Measurements from ENCODE around the gene GALNT13. TPM values are rescaled to one million over a fixed set of nuclear protein-coding genes. Genes with fewer than 3 reads are reported as not detected.

GALNT13 gene
- polyA plus RNA-seq, 3 donors = not detected

- Histone ChIP-seq H3K27me3 (ENCODE audit: control insufficient read depth in 2 of 2, insufficient read depth in 2 of 2, low read length in 2 of 2) (no peaks in the 10 kb centered on the region), H3K79me2 (ENCODE audit: insufficient read depth, low read length) (no peaks in the 10 kb centered on the region), H3K27ac (ENCODE audit: low read depth in 1 of 2, low read length in 2 of 2) (no peak overlapping the region), H2AFZ (ENCODE audit: insufficient read depth, low read depth, low read length, poor library complexity, severe bottlenecking) (no peak overlapping the region), H3K4me1 (ENCODE audit: control insufficient read depth in 1 of 2, insufficient read depth in 2 of 2, low read length in 2 of 2) (no peaks in the 10 kb centered on the region), H3K9ac (ENCODE audit: insufficient read depth, low read length, poor library complexity, severe bottlenecking) (no peak overlapping the region), H3K4me2 (replicated peaks; ENCODE audit: extremely low read depth, low read length, poor library complexity, severe bottlenecking) (no peak overlapping the region), H3K36me3 (replicated peaks in 1 of 2; ENCODE audit: control insufficient read depth in 1 of 2, insufficient read depth in 2 of 2, low read length in 2 of 2) (no peaks in the 10 kb centered on the region), H4K20me1 (ENCODE audit: insufficient read depth, low read length) (no peaks in the 10 kb centered on the region), H3K9me3 (replicated peaks in 1 of 2; ENCODE audit: control insufficient read depth in 1 of 2, insufficient read depth in 1 of 2, low read length in 2 of 2) (peaks cover 0 to 7% of the 10 kb centered on the region in 2 donors), H3K4me3 (replicated peaks in 1 of 3; ENCODE audit: low read depth in 2 of 3, low read length in 3 of 3) (no peak overlapping the region)
- Mint-ChIP-seq H3K4me3 (no peak overlapping the region), H3K4me1 (peaks cover 2% of the 10 kb centered on the region), H3K27ac (no peak overlapping the region), H3K9me3 (peaks cover 0 to 8% (median 3%) of the 10 kb centered on the region in 7 donors), H3K27me3 (ENCODE audit: low read depth in 3 of 3) (no peaks in the 10 kb centered on the region), H3K36me3 (no peaks in the 10 kb centered on the region)
- intact Hi-C loops (cut with micrococcal nuclease) = no loop called here
- no peak for DNase-seq
- TF ChIP-seq, protein P1, sequence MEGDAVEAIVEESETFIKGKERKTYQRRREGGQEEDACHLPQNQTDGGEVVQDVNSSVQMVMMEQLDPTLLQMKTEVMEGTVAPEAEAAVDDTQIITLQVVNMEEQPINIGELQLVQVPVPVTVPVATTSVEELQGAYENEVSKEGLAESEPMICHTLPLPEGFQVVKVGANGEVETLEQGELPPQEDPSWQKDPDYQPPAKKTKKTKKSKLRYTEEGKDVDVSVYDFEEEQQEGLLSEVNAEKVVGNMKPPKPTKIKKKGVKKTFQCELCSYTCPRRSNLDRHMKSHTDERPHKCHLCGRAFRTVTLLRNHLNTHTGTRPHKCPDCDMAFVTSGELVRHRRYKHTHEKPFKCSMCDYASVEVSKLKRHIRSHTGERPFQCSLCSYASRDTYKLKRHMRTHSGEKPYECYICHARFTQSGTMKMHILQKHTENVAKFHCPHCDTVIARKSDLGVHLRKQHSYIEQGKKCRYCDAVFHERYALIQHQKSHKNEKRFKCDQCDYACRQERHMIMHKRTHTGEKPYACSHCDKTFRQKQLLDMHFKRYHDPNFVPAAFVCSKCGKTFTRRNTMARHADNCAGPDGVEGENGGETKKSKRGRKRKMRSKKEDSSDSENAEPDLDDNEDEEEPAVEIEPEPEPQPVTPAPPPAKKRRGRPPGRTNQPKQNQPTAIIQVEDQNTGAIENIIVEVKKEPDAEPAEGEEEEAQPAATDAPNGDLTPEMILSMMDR (IDR thresholded peaks at IDR 0.05) = no peak
Measured at GRCh38 chr2:154195644-154196195, 324.0 kb downstream of the GALNT13 start.

- Mint-ChIP-seq H3K4me3 (no peak overlapping the region), H3K27ac (no peak overlapping the region), H3K27me3 (ENCODE audit: low read depth in 3 of 3) (no peaks in the 10 kb centered on the region), H3K4me1 (peaks cover 2% of the 10 kb centered on the region), H3K36me3 (no peaks in the 10 kb centered on the region), H3K9me3 (peaks cover 0 to 5% (median 0%) of the 10 kb centered on the region in 7 donors)
- TF ChIP-seq, protein P1 (IDR thresholded peaks at IDR 0.05) = no peak
- H3K36me3 ChIP-seq (replicated peaks in 1 of 2; ENCODE audit: control insufficient read depth in 1 of 2, insufficient read depth in 2 of 2, low read length in 2 of 2) = no peaks in the 10 kb centered on the region
- H2AFZ ChIP-seq (ENCODE audit: insufficient read depth, low read depth, low read length, poor library complexity, severe bottlenecking) = no peak overlapping the region
- no CpG with 5 or more reads among the region's 1 CpG for WGBS (ENCODE audit: insufficient coverage)
- H3K9me3 ChIP-seq (replicated peaks in 1 of 2; ENCODE audit: control insufficient read depth in 1 of 2, insufficient read depth in 1 of 2, low read length in 2 of 2) = no peaks in the 10 kb centered on the region
- H4K20me1 ChIP-seq (ENCODE audit: insufficient read depth, low read length) = no peaks in the 10 kb centered on the region
- intact Hi-C loops (cut with micrococcal nuclease) = no loop called here
- H3K4me1 ChIP-seq (ENCODE audit: control insufficient read depth in 1 of 2, insufficient read depth in 2 of 2, low read length in 2 of 2) = no peaks in the 10 kb centered on the region
- H3K4me2 ChIP-seq (replicated peaks; ENCODE audit: extremely low read depth, low read length, poor library complexity, severe bottlenecking) = no peak overlapping the region
- no peaks in the 10 kb centered on the region for H3K79me2 ChIP-seq (ENCODE audit: insufficient read depth, low read length)
- no peak overlapping the region for H3K27ac ChIP-seq (ENCODE audit: low read depth in 1 of 2, low read length in 2 of 2)
- DNase-seq = no peak
- no peak overlapping the region for H3K9ac ChIP-seq (ENCODE audit: insufficient read depth, low read length, poor library complexity, severe bottlenecking)
- H3K4me3 ChIP-seq (replicated peaks in 1 of 3; ENCODE audit: low read depth in 2 of 3, low read length in 3 of 3) = no peak overlapping the region
- H3K27me3 ChIP-seq (ENCODE audit: control insufficient read depth in 2 of 2, insufficient read depth in 2 of 2, low read length in 2 of 2) = no peaks in the 10 kb centered on the region
Measured at GRCh38 chr2:154198866-154199265, 327.1 kb downstream of the GALNT13 start.

All from CD14-positive monocyte (primary cell).